AML-193 (cell line): ENCODE measurements around the gene PSPN.
A peak's percentile ranks its signal among the peaks of the same experiment; 100 is the strongest.
"Not testable (repeated sequence)": the region's sequence is repeated elsewhere in the genome, so short reads cannot be mapped to it uniquely, and the experiment has no call there.

Source experiments
- DNase-seq, 2 experiments: peaks; one replicate each; lab custom pipeline; 2025; lab: John Stamatoyannopoulos, UW

Gene PSPN

DNA sequence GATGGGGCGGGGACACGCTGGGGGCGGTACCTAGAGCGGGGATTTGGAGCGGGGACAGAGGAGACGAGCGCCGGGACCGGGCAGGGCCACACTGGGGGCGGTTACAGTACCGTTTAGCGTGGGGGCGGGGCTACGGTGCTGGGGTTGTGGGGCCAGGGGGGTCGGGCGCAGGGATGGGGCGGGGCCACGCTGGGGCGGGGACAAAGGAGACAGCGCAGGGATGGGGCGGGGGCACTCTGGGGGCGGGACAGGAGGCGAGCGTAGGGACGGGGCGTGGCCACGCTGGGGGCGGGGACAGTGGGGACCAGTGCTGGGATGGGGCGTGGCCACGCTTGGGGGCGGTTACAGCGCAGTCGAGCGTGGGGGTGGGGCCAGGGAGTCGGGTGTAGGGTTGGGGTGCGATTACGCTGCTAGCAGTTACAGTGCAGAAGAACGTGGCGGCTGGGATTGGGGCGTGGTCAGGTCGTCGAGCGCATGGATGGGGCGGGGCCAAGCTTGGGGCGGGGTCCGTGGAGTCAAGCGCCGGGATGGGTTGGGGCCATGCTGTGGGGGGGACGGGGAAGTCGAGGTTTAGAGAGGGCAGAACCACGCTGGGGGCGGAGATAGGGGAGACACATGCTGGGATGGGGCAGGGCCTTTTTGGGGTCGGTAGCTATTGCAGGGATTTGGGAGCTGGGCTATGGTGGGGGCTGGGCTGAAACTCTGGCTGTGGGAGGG is 2.5 kb downstream of the PSPN start:
- DNase-seq, result peak; percentile 95 to 96

- peak; percentile 98 to 99 for DNase-seq
These were observed 3.1 kb downstream of the PSPN start, which contains the start of gene ALKBH7 for GRCh38 chr19:6372594-6373095. Gene ALKBH7, plus strand, starts transcription at chr19:6372794. Its CDS starts 27 bp downstream, at chr19:6372821.

DNA sequence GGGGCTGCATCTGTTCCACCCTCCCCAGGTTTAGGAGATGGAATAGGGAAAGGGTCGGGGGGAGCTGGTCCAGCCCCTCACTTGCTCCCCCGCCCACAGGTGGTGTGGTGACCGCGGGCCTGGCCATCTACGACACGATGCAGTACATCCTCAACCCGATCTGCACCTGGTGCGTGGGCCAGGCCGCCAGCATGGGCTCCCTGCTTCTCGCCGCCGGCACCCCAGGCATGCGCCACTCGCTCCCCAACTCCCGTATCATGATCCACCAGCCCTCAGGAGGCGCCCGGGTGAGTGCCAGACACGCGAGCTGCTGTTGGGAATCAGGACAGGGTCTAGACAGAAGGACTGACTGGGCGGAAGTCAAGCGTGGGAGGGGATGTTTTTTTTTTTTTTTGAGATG is 11.4 kb downstream of the PSPN start:
- DNase-seq, result no peak

- DNase-seq, result no peak
These were observed 13.4 kb downstream of the PSPN start for GRCh38 chr19:6362351-6362801.

DNA sequence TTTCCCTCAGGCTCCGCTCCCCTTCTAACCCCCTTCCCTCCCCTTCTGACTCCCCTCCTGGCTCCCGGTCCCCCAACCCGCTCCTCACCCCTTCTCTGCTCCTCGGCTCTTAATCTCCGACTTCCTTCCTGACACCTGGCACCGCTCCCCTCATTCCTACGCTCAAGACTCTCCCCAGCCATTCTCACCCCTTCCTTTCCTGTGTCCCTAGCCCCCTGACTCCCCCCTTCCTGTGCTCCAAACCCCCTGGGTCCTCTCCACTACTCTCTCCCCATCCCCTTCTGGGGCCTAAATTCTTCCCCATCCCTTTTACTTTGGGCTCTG is 13.7 kb downstream of the PSPN start:
- no peak for DNase-seq

- not testable (repeated sequence) for DNase-seq
These were observed 14.9 kb downstream of the PSPN start for GRCh38 chr19:6360857-6361216.

- DNase-seq, result not testable (repeated sequence)
These were observed 15.3 kb downstream of the PSPN start for GRCh38 chr19:6360445-6360844.

DNA sequence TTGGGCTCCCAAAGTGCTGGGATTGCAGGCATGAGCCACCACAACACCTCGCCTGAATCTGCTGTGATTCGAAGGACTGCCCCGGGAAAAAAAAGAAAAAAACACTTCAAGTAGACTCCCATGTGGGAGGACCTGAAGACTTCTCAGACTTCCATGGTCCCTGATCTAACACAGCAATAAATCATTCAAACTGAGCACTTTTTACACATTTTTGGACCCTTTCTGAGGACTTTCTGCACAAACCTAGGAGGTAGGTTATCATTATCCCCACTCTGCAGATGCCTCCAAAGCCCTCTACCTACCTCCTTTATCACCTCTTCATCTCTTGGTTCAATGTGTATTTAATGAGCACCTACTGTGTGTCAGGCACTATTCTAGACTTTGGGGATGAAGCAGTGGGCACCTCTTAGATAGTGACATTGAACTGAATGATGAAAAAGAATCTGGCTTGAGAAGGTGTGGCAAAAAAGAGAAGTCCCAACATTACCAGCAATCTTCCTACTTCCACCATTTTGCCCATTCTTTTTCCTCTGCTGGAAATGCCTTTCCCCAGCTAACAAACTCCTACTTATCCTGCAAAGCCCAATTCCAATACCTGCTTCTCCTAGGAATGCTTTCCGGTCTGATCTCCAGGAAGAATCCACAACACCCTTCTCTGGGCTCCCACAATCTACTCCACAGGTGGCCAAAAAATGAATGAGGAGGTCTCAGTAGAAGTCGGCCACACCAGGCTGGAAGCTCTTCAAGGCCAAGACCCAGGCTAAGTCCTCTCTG is 16.0 kb downstream of the PSPN start:
- no peak for DNase-seq

DNA sequence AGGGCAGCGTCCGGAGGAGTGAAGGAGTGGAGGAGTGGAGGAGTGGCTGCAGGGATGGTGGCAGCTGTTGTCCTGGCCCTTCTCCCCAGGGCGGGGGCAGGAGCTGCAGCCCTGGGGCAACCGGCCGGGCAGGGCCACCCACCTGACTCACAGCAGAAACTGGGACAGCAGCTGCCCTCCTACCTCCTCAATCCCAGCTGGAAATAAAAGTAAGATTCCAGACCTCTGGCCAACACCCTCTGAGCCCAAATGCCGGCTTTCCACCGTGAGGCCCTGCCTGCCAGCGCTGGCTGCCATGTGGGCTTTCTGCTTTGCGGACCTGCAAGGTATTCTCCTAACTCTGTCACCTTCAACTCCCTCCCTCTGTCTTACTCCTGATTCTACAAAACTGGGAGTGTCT is 17.7 kb downstream of the PSPN start:
- no peak for DNase-seq

DNA sequence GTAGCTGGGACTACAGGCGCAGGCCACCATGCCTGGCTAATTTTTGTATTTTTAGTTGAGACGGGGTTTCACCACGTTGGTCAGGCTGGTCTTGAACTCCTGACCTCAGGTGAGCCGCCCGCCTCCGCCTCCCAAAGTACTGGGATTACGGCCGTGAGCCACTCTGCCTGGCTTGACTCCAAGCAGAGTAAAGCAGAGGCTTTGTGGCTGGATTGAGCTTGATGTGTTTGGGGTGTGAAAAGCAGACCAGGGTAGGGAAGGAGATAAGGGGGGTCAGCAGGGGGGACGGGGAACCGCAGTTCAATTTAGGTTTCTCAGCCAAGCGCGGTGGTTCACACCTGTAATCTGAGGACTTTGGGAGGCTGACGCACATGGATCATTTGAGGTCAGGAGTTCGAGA is 18.6 kb downstream of the PSPN start:
- DNase-seq, result no peak

GRCh38 chr19:6355321-6356040 is 20.3 kb downstream of the PSPN start:
- not testable (repeated sequence) for DNase-seq

- DNase-seq, result peak in 1 of 2 experiments; percentile 1
These were observed 21.5 kb downstream of the PSPN start for GRCh38 chr19:6354098-6354674.

DNA sequence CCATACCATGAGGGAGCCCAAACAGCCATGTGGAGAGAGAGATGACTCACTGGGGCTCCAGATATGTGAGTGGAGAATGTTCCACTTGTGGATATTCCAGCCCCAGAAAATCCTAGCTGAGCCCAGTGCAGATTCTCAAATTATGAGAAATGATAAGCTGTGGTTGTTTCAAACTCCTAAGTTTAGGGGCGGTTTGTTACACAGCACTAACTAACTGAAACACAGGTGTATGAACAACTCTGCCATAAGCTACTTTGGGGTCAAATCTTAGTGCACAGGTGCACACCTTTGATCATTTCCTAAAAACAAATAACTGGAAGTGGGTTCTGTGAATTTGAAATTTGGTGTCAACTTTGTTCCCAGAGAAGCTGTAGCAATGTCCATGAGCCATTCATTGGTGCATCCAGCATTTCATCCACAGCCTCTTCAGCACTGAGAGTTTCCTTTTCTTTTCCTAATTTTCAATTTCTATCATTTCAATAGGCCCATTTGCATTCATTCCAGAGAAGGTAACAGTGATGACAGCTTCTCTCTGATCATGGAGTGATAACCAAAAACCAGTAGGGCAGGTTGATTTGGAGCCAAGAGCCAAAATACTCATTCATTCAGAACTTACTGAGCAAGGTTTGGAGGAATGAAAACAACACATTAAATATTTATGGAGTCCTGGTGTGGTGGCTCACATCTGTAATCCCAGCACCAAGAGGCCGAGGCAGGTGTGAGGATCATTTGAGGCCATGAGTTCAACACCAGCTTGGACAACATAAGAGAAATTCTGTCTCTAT is 23.2 kb downstream of the PSPN start:
- DNase-seq, result no peak

DNA sequence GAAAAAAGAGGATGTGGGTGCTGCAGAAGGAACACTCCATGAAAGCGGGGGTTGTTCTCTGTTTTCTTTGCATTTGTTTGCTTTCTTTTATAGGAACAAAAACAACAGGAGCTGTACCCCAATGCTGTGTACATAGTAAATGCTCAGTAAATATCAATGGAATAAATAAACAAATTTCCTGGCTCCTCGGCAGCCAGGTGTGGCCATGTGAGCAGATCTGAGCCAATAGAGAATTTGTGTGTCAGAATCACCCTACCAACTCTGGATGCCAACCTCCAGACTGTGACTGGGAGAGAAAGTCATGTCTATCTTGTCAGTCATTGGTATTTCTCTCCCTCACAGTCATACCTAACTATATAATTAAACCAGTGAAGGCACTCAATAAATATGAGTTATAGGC is 25.0 kb downstream of the PSPN start:
- no peak for DNase-seq

DNA sequence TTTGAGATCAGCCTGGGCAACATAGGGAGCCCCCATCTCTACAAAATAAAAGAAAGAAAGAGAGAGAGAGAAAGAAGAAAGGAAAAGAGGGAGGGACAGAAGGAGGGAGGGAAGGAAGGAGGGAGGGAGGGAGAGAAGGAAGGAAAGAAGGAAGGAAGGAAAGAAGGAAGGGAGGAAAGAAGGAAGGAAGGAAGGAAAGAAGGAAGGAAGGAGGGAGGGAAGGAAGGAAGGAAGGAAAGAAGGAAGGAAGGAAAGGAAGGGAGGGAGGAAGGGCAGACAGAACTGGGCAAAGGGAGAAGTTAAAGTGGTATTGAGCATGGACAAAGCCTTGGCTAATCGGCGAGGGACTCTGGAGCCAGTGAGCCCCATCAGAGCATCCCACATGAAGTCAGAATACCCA is 26.5 kb downstream of the PSPN start:
- not testable (repeated sequence) for DNase-seq

- no peak for DNase-seq
These were observed 32.3 kb downstream of the PSPN start for GRCh38 chr19:6343462-6343861.

GRCh38 chr19:6340493-6341201 is 35.1 kb downstream of the PSPN start:
- DNase-seq, result no peak

- no peak for DNase-seq
These were observed 41.0 kb downstream of the PSPN start for GRCh38 chr19:6334490-6335285.

DNA sequence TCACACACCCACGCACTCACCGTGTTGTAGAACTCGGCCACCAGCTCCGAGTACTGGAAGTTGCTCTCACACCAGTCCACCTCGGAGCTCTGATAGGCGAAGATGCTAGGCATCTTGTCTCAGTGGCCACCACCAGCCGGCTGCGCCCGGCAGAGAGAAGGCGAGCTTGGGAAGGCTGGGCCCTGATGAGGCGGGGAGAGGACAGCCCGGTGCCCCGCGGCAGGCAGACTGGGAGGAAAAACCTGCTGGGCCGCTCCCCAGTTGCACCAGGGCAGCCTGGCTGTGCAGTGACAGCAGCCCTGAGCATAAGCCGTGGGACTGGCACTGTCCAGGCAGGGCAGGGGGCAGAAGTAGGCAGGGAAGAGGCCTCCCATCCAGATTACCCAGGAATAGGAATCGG is 42.3 kb downstream of the PSPN start, which contains the start of gene ACER1:
Gene ACER1, minus strand, starts transcription at position 174 of the 400 bp plus-strand sequence. Its CDS starts 61 bp downstream, at position 113.
- DNase-seq, result no peak

GRCh38 chr19:6326815-6327214 is 48.9 kb downstream of the PSPN start:
- no peak for DNase-seq
